Measurements from ENCODE around the gene ARHGEF26. TPM values are rescaled to one million over a fixed set of nuclear protein-coding genes. Genes with fewer than 3 reads are reported as not detected.

ARHGEF26 gene
- total and polyA plus RNA-seq, 2 experiments from 2014 or later: 9.4 to 16.9 TPM

- TF ChIP-seq REST (IDR thresholded peaks at IDR 0.05; ENCODE audit: unreplicated experiment): no peak
- no peak for TF ChIP-seq ZNF331 (CRISPR knock-in tag; IDR thresholded peaks at IDR 0.05; ENCODE audit: low read depth)
- no peak for TF ChIP-seq CTCF (conservative IDR thresholded peaks at IDR 0.05; ENCODE audit: low read depth in 2 of 2)
- no peak for TF ChIP-seq CREB1 (CRISPR knock-in tag; IDR thresholded peaks at IDR 0.05; ENCODE audit: low read depth)
These were observed 154.1 kb downstream of the ARHGEF26 start (continued) for GRCh38 chr3:154275292-154275691.

- Mint-ChIP-seq H3K27me3 (ENCODE audit: insufficient read depth, low read depth, poor library complexity) (no peaks in the 10 kb centered on the region), H3K4me3 (no peak overlapping the region), H3K27ac (no peak overlapping the region), H3K36me3 (ENCODE audit: low read depth) (peaks cover 78% of the 10 kb centered on the region), H3K4me1 (no peaks in the 10 kb centered on the region), H3K9me3 (no peaks in the 10 kb centered on the region)
- Histone ChIP-seq H3K4me3 (no peak overlapping the region), H3F3A (replicated peaks; ENCODE audit: low read depth) (no peaks in the 10 kb centered on the region), H3K27ac (ENCODE audit: low read depth) (no peak overlapping the region), H3K36me3 (ENCODE audit: insufficient read depth) (peaks cover 86% of the 10 kb centered on the region), H4K20me1 (replicated peaks; ENCODE audit: insufficient read depth) (peaks cover 9% of the 10 kb centered on the region; the same call in 1 of the 2 replicates), H3K9me2 (ENCODE audit: insufficient read depth) (no peaks in the 10 kb centered on the region), H2AFZ (no peak overlapping the region), H3K4me1 (ENCODE audit: insufficient read depth) (no peaks in the 10 kb centered on the region), H3K27me3 (ENCODE audit: insufficient read depth) (no peaks in the 10 kb centered on the region), H3K79me2 (replicated peaks; ENCODE audit: insufficient read depth) (peaks cover 18% of the 10 kb centered on the region), H3K4me2 (no peak overlapping the region)
- no peak for DNase-seq (ENCODE audit: low spot score)
- ATAC-seq: no peak
- TF ChIP-seq ZNF114 (CRISPR knock-in tag; IDR thresholded peaks at IDR 0.05) (no peak), NANOG (IDR thresholded peaks at IDR 0.05; ENCODE audit: borderline replicate concordance) (no peak), JUNB (IDR thresholded peaks at IDR 0.05; ENCODE audit: unreplicated experiment) (no peak), REST (IDR thresholded peaks at IDR 0.05; ENCODE audit: unreplicated experiment) (no peak), EZH2 (IDR thresholded peaks at IDR 0.05; ENCODE audit: low read depth, unreplicated experiment) (no peak), ZNF331 (CRISPR knock-in tag; IDR thresholded peaks at IDR 0.05; ENCODE audit: low read depth) (no peak), ETS1 (IDR thresholded peaks at IDR 0.05) (no peak), POLR2AphosphoS5 (IDR thresholded peaks at IDR 0.05; ENCODE audit: low read depth) (no peak), STAT1 (IDR thresholded peaks at IDR 0.05; ENCODE audit: unreplicated experiment) (no peak), EZH2phosphoT487 (IDR thresholded peaks at IDR 0.05; ENCODE audit: unreplicated experiment) (no peak), CREB1 (CRISPR knock-in tag; IDR thresholded peaks at IDR 0.05; ENCODE audit: low read depth) (no peak)
These were observed 154.8 kb downstream of the ARHGEF26 start for GRCh38 chr3:154275965-154276364.

All from GM23338 (cell line).